H9 (cell line): ENCODE results near the gene MAST4. TPM values are rescaled to one million over a fixed set of nuclear protein-coding genes. Genes with fewer than 3 reads are reported as not detected.

Experiments
- DNase-seq: peaks from one replicate; pipeline ENCODE4 v3.0.0-alpha.2; 2017
- H2AFZ ChIP-seq: one replicate; pipeline ENCODE4 v1.6.1; 2013; ENCODE audit warnings: mild to moderate bottlenecking, low read length, control low read depth, moderate library complexity
- H2AK5ac ChIP-seq: 2 replicates; pipeline ENCODE4 v1.6.1; 2013; ENCODE audit warnings: low read length, control low read depth, mixed read lengths; ENCODE audit not compliant: insufficient read length
- H2BK120ac ChIP-seq: one replicate; pipeline ENCODE4 v1.6.1; 2013; ENCODE audit warnings: low read depth, mild to moderate bottlenecking, low read length, control low read depth, inconsistent platforms; ENCODE audit not compliant: poor library complexity, severe bottlenecking
- H2BK12ac ChIP-seq: 2 replicates; pipeline ENCODE4 v1.6.1; 2013; ENCODE audit warnings: low read length, control low read depth, mixed read lengths, low read depth; ENCODE audit not compliant: insufficient read length
- H2BK15ac ChIP-seq: 2 replicates; pipeline ENCODE4 v1.6.1; 2013; ENCODE audit warnings: low read depth, low read length, control low read depth
- H2BK20ac ChIP-seq: one replicate; pipeline ENCODE4 v1.6.1; 2013; ENCODE audit warnings: low read depth, mild to moderate bottlenecking, low read length, control low read depth, inconsistent platforms; ENCODE audit not compliant: poor library complexity, severe bottlenecking
- H2BK5ac ChIP-seq: 2 replicates; pipeline ENCODE4 v1.6.1; 2013; ENCODE audit warnings: low read length, control low read depth, mixed read lengths; ENCODE audit not compliant: insufficient read length
- H3K14ac ChIP-seq: 2 replicates; pipeline ENCODE4 v1.6.1; 2013; ENCODE audit warnings: low read length, control low read depth; ENCODE audit not compliant: insufficient read depth
- H3K18ac ChIP-seq: 2 replicates; pipeline ENCODE4 v1.6.1; 2013; ENCODE audit warnings: low read depth, mild to moderate bottlenecking, mixed read lengths, low read length, control low read depth; ENCODE audit not compliant: insufficient read length
- H3K23ac ChIP-seq: 2 replicates; pipeline ENCODE4 v1.6.1; 2013; ENCODE audit warnings: low read length, control low read depth, mixed read lengths, low read depth; ENCODE audit not compliant: insufficient read length
- H3K23me2 ChIP-seq: 2 replicates; pipeline ENCODE4 v1.6.1; 2013; ENCODE audit warnings: low read depth, mild to moderate bottlenecking, mixed read lengths, low read length, control low read depth; ENCODE audit not compliant: insufficient read length, poor library complexity, severe bottlenecking
- H3K27ac ChIP-seq: 2 replicates; pipeline ENCODE4 v1.5.1; 2013; ENCODE audit warnings: low read length, control low read depth, mixed read lengths, low read depth; ENCODE audit not compliant: insufficient read length
- H3K27me3 ChIP-seq: 2 replicates; pipeline ENCODE4 v1.6.1; 2013; ENCODE audit warnings: low read length, control low read depth, inconsistent platforms; ENCODE audit not compliant: insufficient read depth
- H3K4ac ChIP-seq: 2 replicates; pipeline ENCODE4 v1.6.1; 2013; ENCODE audit warnings: low read depth, mild to moderate bottlenecking, control low read depth, inconsistent platforms, low read length, moderate library complexity
- H3K4me1 ChIP-seq: 2 replicates; pipeline ENCODE4 v1.6.1; 2013; ENCODE audit warnings: low read length, control low read depth, inconsistent platforms; ENCODE audit not compliant: insufficient read depth
- H3K4me2 ChIP-seq: 2 replicates; pipeline ENCODE4 v1.6.1; 2013; ENCODE audit warnings: low read length, control low read depth, mixed read lengths; ENCODE audit not compliant: insufficient read length, insufficient read depth
- H3K56ac ChIP-seq: 2 replicates; pipeline ENCODE4 v1.6.1; 2013; ENCODE audit warnings: low read depth, mild to moderate bottlenecking, mixed read lengths, low read length, control low read depth; ENCODE audit not compliant: insufficient read length
- H3K79me1 ChIP-seq: 2 replicates; pipeline ENCODE4 v1.6.1; 2013; ENCODE audit warnings: low read depth, mild to moderate bottlenecking, moderate library complexity, low read length, control low read depth, inconsistent platforms; ENCODE audit not compliant: insufficient read depth, poor library complexity, severe bottlenecking
- H3K79me2 ChIP-seq: 2 replicates; pipeline ENCODE4 v1.6.1; 2013; ENCODE audit warnings: low read length, control low read depth, inconsistent platforms; ENCODE audit not compliant: insufficient read depth
- H3K9ac ChIP-seq: 2 replicates; pipeline ENCODE4 v1.6.1; 2013; ENCODE audit warnings: low read length, control low read depth, mixed read lengths; ENCODE audit not compliant: insufficient read length; ENCODE audit errors: extremely low read depth
- H3K9me3 ChIP-seq: one replicate; pipeline ENCODE4 v1.6.1; 2013; ENCODE audit warnings: low read depth, low read length, inconsistent platforms; ENCODE audit not compliant: control insufficient read depth
- H3T11ph ChIP-seq: one replicate; pipeline ENCODE4 v1.6.1; 2013; ENCODE audit warnings: mild to moderate bottlenecking, low read length, control low read depth, inconsistent platforms
- H4K20me1 ChIP-seq: one replicate; pipeline ENCODE4 v1.6.1; 2013; ENCODE audit not compliant: control insufficient read depth, insufficient read length, insufficient read depth
- H4K5ac ChIP-seq: 2 replicates; pipeline ENCODE4 v1.6.1; 2013; ENCODE audit warnings: low read depth, mild to moderate bottlenecking, mixed read lengths, low read length, control low read depth; ENCODE audit not compliant: insufficient read length
- H4K8ac ChIP-seq: replicated peaks from 2 replicates; pipeline ENCODE4 v1.6.1; 2013; ENCODE audit warnings: low read length, control low read depth, mixed read lengths, low read depth; ENCODE audit not compliant: insufficient read length
- H4K91ac ChIP-seq: 2 replicates; pipeline ENCODE4 v1.6.1; 2013; ENCODE audit warnings: low read depth, mild to moderate bottlenecking, moderate library complexity, mixed read lengths, low read length, control low read depth; ENCODE audit not compliant: insufficient read length
- H3K27ac Mint-ChIP-seq, 3 experiments: 2 replicates in 2 of 3; 3 replicates in 1 of 3; pipeline ENCODE4 v1.8.0; 2020 to 2021; ENCODE audit warnings: mixed read lengths in 3 of 3, mild to moderate bottlenecking in 1 of 3, moderate library complexity in 1 of 3
- H3K27me3 Mint-ChIP-seq: 2 replicates; pipeline ENCODE4 v1.8.0; 2021; ENCODE audit warnings: low read depth, mild to moderate bottlenecking, moderate library complexity, mixed read lengths
- H3K36me3 Mint-ChIP-seq, 3 experiments: 2 replicates in 2 of 3; 3 replicates in 1 of 3; pipeline ENCODE4 v1.8.0; 2020 to 2021; ENCODE audit warnings: low read depth in 3 of 3, mixed read lengths in 3 of 3; ENCODE audit not compliant: insufficient read depth in 1 of 3
- H3K4me1 Mint-ChIP-seq, 2 experiments: 2 replicates each; pipeline ENCODE4 v1.8.0; 2020; ENCODE audit warnings: mixed read lengths in 2 of 2
- H3K4me3 Mint-ChIP-seq, 2 experiments: 2 replicates in 1 of 2; 3 replicates in 1 of 2; pipeline ENCODE4 v1.8.0; 2020 to 2021; ENCODE audit warnings: mild to moderate bottlenecking in 2 of 2, mixed read lengths in 2 of 2, moderate library complexity in 1 of 2
- H3K9me3 Mint-ChIP-seq, 2 experiments: 2 replicates in 1 of 2; 3 replicates in 1 of 2; pipeline ENCODE4 v1.8.0; 2020; ENCODE audit warnings: mild to moderate bottlenecking in 2 of 2, mixed read lengths in 2 of 2, moderate library complexity in 1 of 2
- total RNA-seq: library from RNA; stranded (reverse); gene quantifications from 2 replicates; pipeline ENCODE4 v1.2.1, GENCODE V29; 2021
- TF ChIP-seq, protein P1 (sequence below): fragments of 200-600 bp; sonication (generic); conservative IDR thresholded peaks from 3 replicates; pipeline ENCODE4 v1.8.0; 2021; ENCODE audit warnings: antibody characterized with exemption, mild to moderate bottlenecking

Gene MAST4
- total RNA-seq, 1 experiment from 2014 or later = 3.7 TPM

GRCh38 chr5:66927140-66927539 is 330.9 kb downstream of the MAST4 start:
- no peak for DNase-seq
- Histone ChIP-seq H4K5ac (no peak overlapping the region), H2BK20ac (no peak overlapping the region), H2BK120ac (no peak overlapping the region), H2AK5ac (no peak overlapping the region), H3K79me1 (no peaks in the 10 kb centered on the region), H3K18ac (no peak overlapping the region), H2BK15ac (no peak overlapping the region), H2AFZ (no peak overlapping the region), H3K4ac (no peak overlapping the region), H3K9ac (no peak overlapping the region), H3K56ac (no peak overlapping the region), H3K23me2 (no peaks in the 10 kb centered on the region), H3T11ph (no peak overlapping the region), H3K4me2 (no peak overlapping the region), H4K20me1 (no peaks in the 10 kb centered on the region), H3K14ac (no peak overlapping the region), H3K27ac (no peak overlapping the region), H3K79me2 (no peaks in the 10 kb centered on the region), H4K91ac (no peak overlapping the region), H2BK12ac (no peak overlapping the region), H3K4me1 (no peaks in the 10 kb centered on the region), H3K27me3 (no peaks in the 10 kb centered on the region), H3K9me3 (no peaks in the 10 kb centered on the region), H3K23ac (no peak overlapping the region), H4K8ac (no peak overlapping the region), H2BK5ac (no peak overlapping the region)
- no peaks in the 10 kb centered on the region for H3K9me3 Mint-ChIP-seq
- H3K27ac Mint-ChIP-seq = no peak overlapping the region; a peak in 1 of 7 replicates
- no peaks in the 10 kb centered on the region; a peak in 1 of 4 replicates for H3K4me1 Mint-ChIP-seq
- TF ChIP-seq, protein P1, sequence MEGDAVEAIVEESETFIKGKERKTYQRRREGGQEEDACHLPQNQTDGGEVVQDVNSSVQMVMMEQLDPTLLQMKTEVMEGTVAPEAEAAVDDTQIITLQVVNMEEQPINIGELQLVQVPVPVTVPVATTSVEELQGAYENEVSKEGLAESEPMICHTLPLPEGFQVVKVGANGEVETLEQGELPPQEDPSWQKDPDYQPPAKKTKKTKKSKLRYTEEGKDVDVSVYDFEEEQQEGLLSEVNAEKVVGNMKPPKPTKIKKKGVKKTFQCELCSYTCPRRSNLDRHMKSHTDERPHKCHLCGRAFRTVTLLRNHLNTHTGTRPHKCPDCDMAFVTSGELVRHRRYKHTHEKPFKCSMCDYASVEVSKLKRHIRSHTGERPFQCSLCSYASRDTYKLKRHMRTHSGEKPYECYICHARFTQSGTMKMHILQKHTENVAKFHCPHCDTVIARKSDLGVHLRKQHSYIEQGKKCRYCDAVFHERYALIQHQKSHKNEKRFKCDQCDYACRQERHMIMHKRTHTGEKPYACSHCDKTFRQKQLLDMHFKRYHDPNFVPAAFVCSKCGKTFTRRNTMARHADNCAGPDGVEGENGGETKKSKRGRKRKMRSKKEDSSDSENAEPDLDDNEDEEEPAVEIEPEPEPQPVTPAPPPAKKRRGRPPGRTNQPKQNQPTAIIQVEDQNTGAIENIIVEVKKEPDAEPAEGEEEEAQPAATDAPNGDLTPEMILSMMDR = no peak
- no peak overlapping the region for H3K4me3 Mint-ChIP-seq
- H3K36me3 Mint-ChIP-seq = no peaks in the 10 kb centered on the region
- H3K27me3 Mint-ChIP-seq = no peaks in the 10 kb centered on the region
